ENCODE data around the gene TRABD2B.

- TF ChIP-seq, protein P1, sequence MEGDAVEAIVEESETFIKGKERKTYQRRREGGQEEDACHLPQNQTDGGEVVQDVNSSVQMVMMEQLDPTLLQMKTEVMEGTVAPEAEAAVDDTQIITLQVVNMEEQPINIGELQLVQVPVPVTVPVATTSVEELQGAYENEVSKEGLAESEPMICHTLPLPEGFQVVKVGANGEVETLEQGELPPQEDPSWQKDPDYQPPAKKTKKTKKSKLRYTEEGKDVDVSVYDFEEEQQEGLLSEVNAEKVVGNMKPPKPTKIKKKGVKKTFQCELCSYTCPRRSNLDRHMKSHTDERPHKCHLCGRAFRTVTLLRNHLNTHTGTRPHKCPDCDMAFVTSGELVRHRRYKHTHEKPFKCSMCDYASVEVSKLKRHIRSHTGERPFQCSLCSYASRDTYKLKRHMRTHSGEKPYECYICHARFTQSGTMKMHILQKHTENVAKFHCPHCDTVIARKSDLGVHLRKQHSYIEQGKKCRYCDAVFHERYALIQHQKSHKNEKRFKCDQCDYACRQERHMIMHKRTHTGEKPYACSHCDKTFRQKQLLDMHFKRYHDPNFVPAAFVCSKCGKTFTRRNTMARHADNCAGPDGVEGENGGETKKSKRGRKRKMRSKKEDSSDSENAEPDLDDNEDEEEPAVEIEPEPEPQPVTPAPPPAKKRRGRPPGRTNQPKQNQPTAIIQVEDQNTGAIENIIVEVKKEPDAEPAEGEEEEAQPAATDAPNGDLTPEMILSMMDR (IDR thresholded peaks at IDR 0.05; ENCODE audit: low read depth, low read length, poor library complexity, severe bottlenecking): no peak
- no peak for TF ChIP-seq EZH2phosphoT487 (IDR thresholded peaks at IDR 0.05; ENCODE audit: borderline replicate concordance, low read length)
Measured at GRCh38 chr1:47876587-47876963, 120.6 kb downstream of the TRABD2B start.
